ENCODE measurements around the gene CFLAR. TPM values are rescaled to one million over a fixed set of nuclear protein-coding genes. Genes with fewer than 3 reads are reported as not detected.

CFLAR gene
- total RNA-seq, 6 experiments from 2014 or later, result 56.0 to 65.1 (median 59.1) TPM

DNA sequence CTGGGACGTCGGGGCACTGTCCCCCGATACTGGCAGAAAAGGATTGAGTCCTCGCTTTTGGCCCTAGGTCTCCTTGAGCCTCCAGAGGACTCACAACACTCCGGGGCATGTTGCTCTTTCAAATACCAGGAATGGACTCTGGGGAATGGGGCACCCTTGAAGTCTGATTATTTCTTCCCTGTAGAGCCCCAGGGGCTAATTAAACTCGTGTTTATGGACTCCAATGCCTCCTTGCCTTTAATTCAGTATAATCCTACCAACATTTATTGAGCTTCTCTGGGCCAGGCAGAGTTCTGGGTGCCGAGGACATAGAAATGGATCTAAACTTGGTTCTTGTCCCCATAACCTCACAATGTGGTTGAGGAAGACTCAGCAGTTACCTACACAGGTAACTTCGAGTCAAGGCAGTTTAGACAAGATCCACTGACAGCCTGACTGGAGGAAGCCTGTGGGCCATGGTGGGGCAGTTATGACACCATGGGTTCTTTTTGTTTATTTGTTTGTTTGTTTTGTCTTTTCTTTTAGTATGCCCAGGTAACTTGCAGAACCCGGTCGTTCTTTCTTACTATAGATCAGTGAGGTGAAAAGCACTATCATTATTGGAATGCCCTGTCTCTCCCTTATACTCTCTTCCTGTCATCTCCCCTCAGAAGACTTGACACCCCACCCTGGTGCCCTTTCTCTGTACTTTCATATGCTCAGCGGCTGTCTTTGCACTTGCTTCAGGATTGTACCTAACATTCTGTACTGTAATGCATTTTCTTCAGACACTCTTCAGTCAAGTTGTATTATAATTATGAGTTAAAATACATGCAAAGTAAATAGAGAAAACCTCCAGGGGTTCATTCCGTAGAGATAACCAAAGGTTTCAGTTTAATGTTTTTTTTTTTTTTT lies 3.2 kb downstream of the CFLAR start:
- Mint-ChIP-seq H3K27me3 (ENCODE audit: insufficient read depth) (peaks cover 7% of the 10 kb centered on the region), H3K4me3 (peak overlapping the region; percentile 94), H3K9me3 (no peaks in the 10 kb centered on the region), H3K4me1 (ENCODE audit: low read depth) (peaks cover 76% of the 10 kb centered on the region), H3K27ac (peak overlapping the region; percentile 93), H3K36me3 (ENCODE audit: low read depth) (peaks cover 58% of the 10 kb centered on the region)
- peak; percentile 35 for DNase-seq
- TF ChIP-seq, protein P1, sequence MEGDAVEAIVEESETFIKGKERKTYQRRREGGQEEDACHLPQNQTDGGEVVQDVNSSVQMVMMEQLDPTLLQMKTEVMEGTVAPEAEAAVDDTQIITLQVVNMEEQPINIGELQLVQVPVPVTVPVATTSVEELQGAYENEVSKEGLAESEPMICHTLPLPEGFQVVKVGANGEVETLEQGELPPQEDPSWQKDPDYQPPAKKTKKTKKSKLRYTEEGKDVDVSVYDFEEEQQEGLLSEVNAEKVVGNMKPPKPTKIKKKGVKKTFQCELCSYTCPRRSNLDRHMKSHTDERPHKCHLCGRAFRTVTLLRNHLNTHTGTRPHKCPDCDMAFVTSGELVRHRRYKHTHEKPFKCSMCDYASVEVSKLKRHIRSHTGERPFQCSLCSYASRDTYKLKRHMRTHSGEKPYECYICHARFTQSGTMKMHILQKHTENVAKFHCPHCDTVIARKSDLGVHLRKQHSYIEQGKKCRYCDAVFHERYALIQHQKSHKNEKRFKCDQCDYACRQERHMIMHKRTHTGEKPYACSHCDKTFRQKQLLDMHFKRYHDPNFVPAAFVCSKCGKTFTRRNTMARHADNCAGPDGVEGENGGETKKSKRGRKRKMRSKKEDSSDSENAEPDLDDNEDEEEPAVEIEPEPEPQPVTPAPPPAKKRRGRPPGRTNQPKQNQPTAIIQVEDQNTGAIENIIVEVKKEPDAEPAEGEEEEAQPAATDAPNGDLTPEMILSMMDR (IDR thresholded peaks at IDR 0.05), result no peak

DNA sequence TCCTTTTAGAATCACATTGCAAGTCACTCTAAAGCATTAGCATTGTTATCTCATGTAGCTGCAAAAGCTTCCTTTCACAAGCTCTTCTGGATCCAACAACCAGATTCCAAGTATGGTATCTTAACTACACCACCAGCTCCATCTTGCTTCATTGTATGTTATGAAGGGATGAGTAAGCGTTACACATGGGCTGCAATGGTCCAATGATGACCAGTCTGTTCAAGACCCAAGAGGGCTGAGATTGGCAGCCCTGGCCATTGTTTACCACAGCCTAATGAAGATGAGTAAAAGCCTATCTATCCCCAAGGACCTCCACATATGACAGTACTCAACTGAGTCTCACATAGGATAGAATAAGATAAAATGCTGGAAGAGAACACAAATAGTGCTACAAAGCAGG lies 6.3 kb downstream of the CFLAR start:
- no peak overlapping the region for H3K27ac Mint-ChIP-seq
- no peak for DNase-seq
- peaks cover 88% of the 10 kb centered on the region for H3K4me1 Mint-ChIP-seq (ENCODE audit: low read depth)
- H3K9me3 Mint-ChIP-seq, result no peaks in the 10 kb centered on the region
- TF ChIP-seq, protein P1 (IDR thresholded peaks at IDR 0.05), result no peak
- peaks cover 6% of the 10 kb centered on the region for H3K27me3 Mint-ChIP-seq (ENCODE audit: insufficient read depth)
- H3K36me3 Mint-ChIP-seq (ENCODE audit: low read depth), result peaks cover 50% of the 10 kb centered on the region
- no peak overlapping the region for H3K4me3 Mint-ChIP-seq

DNA sequence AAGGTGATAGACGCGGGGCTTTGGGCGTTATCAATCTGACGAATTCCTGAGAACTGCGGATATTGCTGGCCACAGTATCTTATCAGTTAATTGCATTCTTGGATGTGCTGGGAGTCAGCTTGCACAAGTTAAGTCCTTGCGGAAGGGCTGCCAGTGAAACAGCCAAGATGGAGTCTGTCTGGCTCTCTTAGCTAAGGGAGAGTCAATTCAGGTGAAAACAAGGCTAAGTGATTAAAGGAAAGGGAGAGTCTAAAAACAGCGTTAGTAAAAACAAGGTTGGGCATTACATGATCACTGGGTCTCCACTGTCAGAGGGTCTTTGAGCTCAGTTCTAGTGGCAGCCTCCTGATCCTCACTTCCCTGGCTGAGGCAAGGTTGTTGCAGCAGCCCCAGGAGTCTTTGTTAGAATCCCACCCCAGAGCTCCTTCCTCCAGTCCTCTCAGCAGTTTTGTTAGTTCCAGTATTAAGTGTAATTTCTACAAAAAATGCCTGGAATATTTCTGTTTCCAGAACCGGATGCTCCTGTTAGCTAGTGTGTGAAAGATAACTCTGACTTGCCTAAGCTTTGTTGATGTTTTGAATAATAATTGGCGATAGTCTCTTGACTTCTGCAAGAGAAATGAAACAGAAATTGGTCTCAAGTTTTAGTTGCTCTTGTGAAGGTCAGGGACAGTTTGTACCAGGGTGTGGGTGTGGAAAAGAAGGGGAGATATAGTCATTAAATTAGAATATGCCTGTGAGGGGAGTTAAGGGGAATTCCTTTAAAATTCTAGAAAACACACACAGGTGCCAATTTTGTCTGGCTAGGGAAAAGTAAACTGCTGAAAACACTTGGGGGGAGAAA lies 10.6 kb downstream of the CFLAR start:
- H3K4me1 Mint-ChIP-seq (ENCODE audit: low read depth), result peaks cover 97% of the 10 kb centered on the region
- H3K36me3 Mint-ChIP-seq (ENCODE audit: low read depth), result peaks cover 30% of the 10 kb centered on the region
- peak; percentile 32 for DNase-seq

DNA sequence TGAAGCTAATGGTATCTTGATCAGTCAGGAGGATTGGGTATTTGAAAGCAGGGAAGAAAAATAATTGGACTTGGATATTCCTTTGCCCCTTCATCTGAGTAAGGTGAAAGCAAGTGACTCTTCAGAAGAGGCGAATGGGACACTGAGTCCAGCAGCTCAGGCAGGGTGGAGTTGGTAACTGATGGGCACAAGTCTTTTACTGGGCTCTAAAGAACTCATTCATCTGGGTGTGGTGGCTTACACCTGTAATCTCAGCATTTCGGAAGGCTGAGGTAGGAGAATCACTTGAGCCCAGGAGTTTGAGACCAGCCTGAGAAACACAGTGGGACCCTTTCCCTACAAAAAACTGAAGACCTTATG lies 11.2 kb downstream of the CFLAR start:
- TF ChIP-seq, protein P1 (IDR thresholded peaks at IDR 0.05), result no peak
- Mint-ChIP-seq H3K4me3 (peak overlapping the region; percentile 76), H3K9me3 (no peaks in the 10 kb centered on the region), H3K36me3 (ENCODE audit: low read depth) (peaks cover 33% of the 10 kb centered on the region), H3K27ac (peak overlapping the region; percentile 82), H3K27me3 (ENCODE audit: insufficient read depth) (peaks cover 10% of the 10 kb centered on the region), H3K4me1 (ENCODE audit: low read depth) (peaks cover 99% of the 10 kb centered on the region)
- DNase-seq, result no peak

More for the DNA sequence above, 10.6 kb downstream of the CFLAR start:
- TF ChIP-seq, protein P1 (IDR thresholded peaks at IDR 0.05), result no peak
- Mint-ChIP-seq H3K27me3 (ENCODE audit: insufficient read depth) (peaks cover 10% of the 10 kb centered on the region), H3K27ac (peak overlapping the region; percentile 82), H3K4me3 (peak overlapping the region; percentile 76), H3K9me3 (no peaks in the 10 kb centered on the region)

DNA sequence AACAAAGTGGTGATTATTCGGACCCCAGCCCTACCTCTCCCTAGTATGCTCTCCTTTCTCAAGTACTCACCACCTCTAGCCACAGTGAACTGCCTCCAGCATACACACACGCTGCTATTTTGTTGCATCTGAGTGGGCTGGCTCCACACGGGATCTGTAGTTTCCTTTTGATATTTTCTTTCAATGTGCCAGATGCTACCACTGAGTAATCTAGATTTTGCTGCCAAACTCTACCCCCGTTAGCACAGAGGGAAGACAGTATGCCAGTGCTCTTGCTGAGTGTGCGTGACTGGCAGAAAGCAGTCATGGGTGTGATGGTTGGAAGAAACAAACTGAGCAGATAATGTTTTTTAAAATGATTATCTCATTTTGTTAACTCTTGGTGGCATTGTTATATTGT lies 11.6 kb downstream of the CFLAR start:
- peaks cover 99% of the 10 kb centered on the region for H3K4me1 Mint-ChIP-seq (ENCODE audit: low read depth)
- H3K4me3 Mint-ChIP-seq, result peak overlapping the region; percentile 76

More for the DNA sequence above, 11.6 kb downstream of the CFLAR start:
- peak; percentile 39 for DNase-seq
- peaks cover 10% of the 10 kb centered on the region for H3K27me3 Mint-ChIP-seq (ENCODE audit: insufficient read depth)
- TF ChIP-seq, protein P1 (IDR thresholded peaks at IDR 0.05), result no peak
- peaks cover 30% of the 10 kb centered on the region for H3K36me3 Mint-ChIP-seq (ENCODE audit: low read depth)
- H3K27ac Mint-ChIP-seq, result peak overlapping the region; percentile 82
- no peaks in the 10 kb centered on the region for H3K9me3 Mint-ChIP-seq

Measured in HFFc6 (cell line).